CD4-positive, alpha-beta T cell treated with Interleukin-2 at 100 ng/mL for 4 hours (primary cell): ENCODE results near the gene CHRNA3.
"Not testable (repeated sequence)": the region's sequence is repeated elsewhere in the genome, so short reads cannot be mapped to it uniquely, and the experiment has no call there.

Source experiments
- DNase-seq: peaks from one replicate; pipeline ENCODE4 v3.0.0-alpha.2; 2020; ENCODE audit warnings: low spot score

Gene CHRNA3

DNA sequence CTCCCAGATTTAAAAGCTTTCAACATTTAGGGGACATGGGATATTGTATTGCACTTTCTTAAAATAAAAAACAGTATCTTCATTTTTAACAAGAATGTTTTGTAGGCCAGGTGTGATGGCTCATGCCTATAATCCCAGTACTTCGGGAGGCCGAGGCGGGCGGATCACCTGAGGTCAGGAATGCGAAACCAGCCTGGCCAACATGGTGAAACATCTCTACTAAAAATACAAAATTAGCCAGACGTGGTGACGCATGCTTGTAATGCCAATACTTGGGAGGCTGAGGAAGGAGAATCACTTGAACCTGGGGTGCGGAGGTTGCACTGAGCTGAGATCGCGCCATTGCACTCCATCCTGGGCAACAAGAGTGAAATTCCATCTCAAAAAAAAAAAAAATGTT, 60.6 kb downstream of the CHRNA3 start:
- DNase-seq: not testable (repeated sequence)

DNA sequence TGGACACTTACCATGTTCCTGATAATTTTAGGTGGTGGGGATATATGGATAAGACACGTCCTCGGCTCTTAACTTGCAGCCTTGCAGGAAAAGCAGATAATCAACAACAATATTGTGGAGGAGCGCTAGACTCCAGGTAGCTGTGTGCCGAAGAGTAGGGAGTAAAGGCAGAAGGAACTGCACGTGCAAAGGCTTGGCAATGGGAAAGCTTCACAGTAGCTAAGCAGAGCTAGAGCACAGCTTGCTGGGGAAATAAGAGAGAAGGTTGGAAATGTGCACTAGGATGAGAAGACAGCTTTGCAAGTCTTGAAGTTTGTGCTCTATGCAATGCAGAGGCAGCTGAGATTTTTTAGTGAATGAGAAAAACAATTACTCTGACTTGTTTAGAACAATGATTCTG, 68.2 kb downstream of the CHRNA3 start:
- no peak for DNase-seq

DNA sequence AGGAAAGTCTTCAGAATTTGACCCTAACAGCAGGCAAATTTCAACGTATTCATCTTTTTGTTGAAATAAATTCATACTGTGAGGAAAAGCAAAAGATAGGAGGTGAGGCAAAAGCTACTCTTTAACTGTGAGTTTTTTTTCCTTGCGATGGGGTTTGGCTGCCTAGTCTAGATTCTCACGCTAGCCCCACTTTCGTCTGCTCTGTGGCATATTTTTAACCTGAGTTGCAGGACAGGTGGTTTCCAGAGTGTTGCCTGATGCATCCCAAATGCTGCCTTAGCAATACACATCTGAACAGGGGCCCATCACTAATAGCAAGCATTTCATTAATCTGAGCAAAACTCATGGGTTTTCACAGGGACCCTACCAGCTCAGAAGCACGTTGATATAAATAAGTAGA, 68.9 kb downstream of the CHRNA3 start:
- no peak for DNase-seq

DNA sequence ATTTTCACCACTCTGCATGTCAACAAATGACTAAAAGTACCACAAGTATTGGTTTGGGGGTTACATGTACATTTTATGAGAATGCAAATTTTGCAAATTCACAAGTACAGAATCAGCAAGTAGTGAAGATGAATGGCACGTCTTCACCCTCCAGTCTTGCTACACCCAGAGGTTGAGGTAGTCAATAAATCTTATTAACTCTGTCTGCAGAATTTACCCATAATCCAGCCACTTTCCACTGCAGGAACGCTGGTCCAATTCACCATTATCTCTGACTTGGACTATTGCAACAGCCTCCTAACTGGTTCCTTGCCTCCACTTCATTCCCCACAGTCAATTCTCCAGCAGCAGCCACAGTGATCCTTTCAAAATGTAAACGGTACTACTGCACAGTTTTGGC, 70.0 kb downstream of the CHRNA3 start:
- no peak for DNase-seq

- DNase-seq: no peak
These were observed 70.6 kb downstream of the CHRNA3 start for GRCh38 chr15:78550194-78550593.
